GM12878 (cell line): ENCODE measurements around the gene TECTB. TPM values are rescaled to one million over a fixed set of nuclear protein-coding genes. Genes with fewer than 3 reads are reported as not detected.

Source experiments
- ATAC-seq: fragments of 200-7000 bp; cut with Tn5 transposase; 3 replicates; pipeline ENCODE4 v1.9.1; 2020; ENCODE audit warnings: mild to moderate bottlenecking, moderate library complexity
- BruUV-seq: library from RNA; stranded (reverse); fragments of 400-500 nt; replicated peaks from 2 replicates; lab custom pipeline; 2021; lab: Mats Ljungman, UMichigan
- CTCF ChIA-PET: fragments of 300-600 bp; sonication (Branson Sonifier 250); formaldehyde crosslinking; extraction: SDS; loops from one replicate; lab custom pipeline; 2021; ENCODE audit warnings: inconsistent platforms; lab: Yijun Ruan, JAX
- POLR2A ChIA-PET: fragments of 350-600 bp; formaldehyde crosslinking; extraction: SDS; loops from one replicate; lab custom pipeline; 2021; ENCODE audit warnings: inconsistent platforms; lab: Charles Lee
- RAD21 ChIA-PET: fragments of 300-600 bp; sonication (Branson Sonifier 250); formaldehyde crosslinking; loops from one replicate; lab custom pipeline; 2023; ENCODE audit warnings: antibody characterized with exemption; ENCODE audit not compliant: unreplicated experiment; lab: Charles Lee
- SMC1A ChIA-PET: fragments of 300-600 bp; sonication (Branson Sonifier 250); formaldehyde crosslinking; loops from one replicate; lab custom pipeline; 2023; ENCODE audit not compliant: unreplicated experiment, uncharacterized antibody; lab: Charles Lee
- DNase-seq: peaks from one replicate; pipeline ENCODE4 v3.0.0-alpha.2; 2011; ENCODE audit warnings: low read depth, low spot score
- FAIRE-seq: peaks from 3 replicates; lab custom pipeline; 2011; peaks lifted over from hg19 to GRCh38; lab: Jason Lieb, UNC
- H2AFZ ChIP-seq: 2 replicates; pipeline ENCODE4 v1.6.0; 2011; ENCODE audit warnings: low read depth, low read length, control low read depth; ENCODE audit not compliant: control insufficient read depth
- H3K27ac ChIP-seq: 2 replicates; pipeline ENCODE4 v1.5.1; 2011; ENCODE audit warnings: control low read depth; ENCODE audit not compliant: control insufficient read depth, insufficient read depth
- H3K27me3 ChIP-seq, 2 experiments: replicated peaks in 1 of 2; 2 replicates each; pipeline versions ENCODE4 v1.6.0 to v1.6.1; 2011; ENCODE audit warnings: low read length in 1 of 2; ENCODE audit not compliant: control insufficient read depth in 2 of 2, insufficient read depth in 2 of 2
- H3K36me3 ChIP-seq, 2 experiments: 2 replicates each; pipeline ENCODE4 v1.5.1; 2011; ENCODE audit warnings: low read length in 1 of 2; ENCODE audit not compliant: control insufficient read depth in 2 of 2, insufficient read depth in 2 of 2
- H3K4me1 ChIP-seq: 2 replicates; pipeline ENCODE4 v1.6.1; 2011; ENCODE audit warnings: mild to moderate bottlenecking, low read length, moderate library complexity, mixed read lengths; ENCODE audit not compliant: control insufficient read depth, insufficient read depth
- H3K4me2 ChIP-seq: 2 replicates; pipeline ENCODE4 v1.6.0; 2011; ENCODE audit warnings: control low read depth; ENCODE audit not compliant: control insufficient read depth, insufficient read depth
- H3K4me3 ChIP-seq: fragments of 200-600 bp; sonication (generic); 2 replicates; pipeline ENCODE4 v1.5.1; 2016
- H3K79me2 ChIP-seq: 2 replicates; pipeline ENCODE4 v1.6.0; 2011; ENCODE audit warnings: low read length; ENCODE audit not compliant: control insufficient read depth, insufficient read depth
- H3K9ac ChIP-seq: 2 replicates; pipeline ENCODE4 v1.8.0; 2011; ENCODE audit warnings: low read length, control low read depth, mixed read lengths; ENCODE audit not compliant: control insufficient read depth, insufficient read depth
- H3K9me3 ChIP-seq: replicated peaks from 3 replicates; pipeline ENCODE4 v1.5.1; 2011; ENCODE audit warnings: mild to moderate bottlenecking, low read length; ENCODE audit not compliant: control insufficient read depth, insufficient read depth
- H4K20me1 ChIP-seq: 2 replicates; pipeline ENCODE4 v1.6.0; 2011; ENCODE audit not compliant: control insufficient read depth, insufficient read depth
- BRCA1 ChIP-seq: IDR thresholded peaks from 2 replicates; pipeline ENCODE4 v1.6.1; 2011; ENCODE audit warnings: low read depth, low read length, improper control_type of control experiment
- EGR1 ChIP-seq, 2 experiments: IDR thresholded peaks; 1 replicate in 1 of 2; 2 replicates in 1 of 2; pipeline ENCODE4 v1.6.1; 2011 to 2012; ENCODE audit warnings: low read depth in 2 of 2, low read length in 2 of 2, borderline replicate concordance in 1 of 2, mild to moderate bottlenecking in 1 of 2, moderate library complexity in 1 of 2
- NRF1 ChIP-seq: conservative IDR thresholded peaks from 2 replicates; pipeline ENCODE4 v1.6.1; 2011; ENCODE audit warnings: mild to moderate bottlenecking, low read depth, low read length, improper control_type of control experiment
- ZSCAN29 ChIP-seq: fragments of 450-650 bp; IDR thresholded peaks from 2 replicates; pipeline ENCODE4 v1.6.1; 2017; ENCODE audit warnings: mild to moderate bottlenecking, moderate library complexity
- WGBS: methylation state at CpG from one replicate; pipeline ENCODE4 v1.1.6; 2016; ENCODE audit warnings: low lambda C conversion rate; ENCODE audit not compliant: insufficient replicate concordance, insufficient coverage; ENCODE audit errors: missing lambda C conversion rate; 5-methylcytosine and 5-hydroxymethylcytosine counted together
- in situ Hi-C: fragments of 300-500 bp; cut with MboI; formaldehyde crosslinking; loops from 9 replicates; pipeline ENCODE4 v1.14.3; 2018; ENCODE audit warnings: mixed read lengths
- intact Hi-C: fragments of 100-400 bp; cut with micrococcal nuclease; formaldehyde crosslinking; loops from one replicate; pipeline ENCODE4 v1.14.2; 2022; ENCODE audit not compliant: unreplicated experiment
- polyA plus RNA-seq, 11 experiments: library from polyadenylated mRNA; depleted of rRNA in 4 of 11; unstranded in 6 of 11; stranded (reverse) in 5 of 11; fragments of >200 nt; fragmentation: Nextera tagmentation in 4 of 11; fragmentation: Illumina TruSeq in 1 of 11; extraction: Ambion mirVana in 4 of 11; extraction: Trizol in 1 of 11; gene quantifications; 1 replicate in 1 of 11; 2 replicates in 10 of 11; pipeline versions ENCODE4 v1.2.1 to v1.2.3, GENCODE V29; 2011 to 2016; ENCODE audit warnings: inconsistent platforms in 2 of 11, missing spikeins in 2 of 11, low read depth in 1 of 11
- total RNA-seq, 4 experiments: library from RNA; depleted of rRNA in 3 of 4; stranded (reverse); fragments of >200 nt in 3 of 4; fragmentation: Illumina TruSeq in 1 of 4; extraction: Trizol in 1 of 4; gene quantifications; 2 replicates each; pipeline versions ENCODE4 v1.2.1 to v1.2.3, GENCODE V29; 2013 to 2021
- TF ChIP-seq, protein P1 (sequence below): fragments of 450-650 bp; IDR thresholded peaks from 2 replicates; pipeline ENCODE4 v1.6.1; 2017; ENCODE audit warnings: low read depth, mild to moderate bottlenecking, moderate library complexity
- TF ChIP-seq, protein P2 (sequence below): IDR thresholded peaks from 2 replicates; pipeline ENCODE4 v1.6.1; 2012; ENCODE audit warnings: low read length, inconsistent platforms
- TF ChIP-seq, protein P3 (sequence below): fragments of 450-650 bp; IDR thresholded peaks from 2 replicates; pipeline ENCODE4 v1.6.1; 2014; ENCODE audit warnings: mild to moderate bottlenecking

Gene TECTB
- total and polyA plus RNA-seq, 10 of the 15 experiments (the other 5 are each of a cell fraction or from before 2014, with no cell fraction given): not detected

DNA sequence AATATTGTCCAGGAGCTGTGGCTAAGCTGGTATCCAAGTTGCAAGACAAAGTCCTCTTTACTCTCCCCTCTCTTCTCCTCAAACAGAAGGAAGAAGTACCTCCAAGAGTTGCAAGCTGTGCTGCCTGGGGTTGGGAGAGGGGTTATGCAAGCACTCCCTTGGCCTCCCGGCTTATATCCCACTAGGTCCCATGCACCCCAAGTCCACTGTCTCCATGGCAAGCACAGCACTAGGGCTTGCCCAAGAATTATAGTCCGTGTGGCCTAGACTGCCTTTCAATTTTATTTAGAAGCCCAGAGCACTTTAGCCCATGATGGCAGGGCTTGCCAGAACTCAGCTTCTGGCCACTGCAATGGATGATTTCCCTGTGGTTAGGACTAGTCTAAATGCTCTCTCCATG lies 40.4 kb upstream of the TECTB start:
- FAIRE-seq: no peak

More for the DNA sequence above, 40.4 kb upstream of the TECTB start:
- ChIA-PET RAD21 (no interaction called here), POLR2A (no interaction called here)
- no peaks in the 10 kb centered on the region for H4K20me1 ChIP-seq
- H3K9ac ChIP-seq: no peak overlapping the region
- 25% methylated on average over 2 of the region's 2 CpGs for WGBS
- in situ Hi-C loops: no loop called here
- DNase-seq (no peak), ATAC-seq (no peak)
- TF ChIP-seq EGR1 (IDR thresholded peaks at IDR 0.05; ENCODE audit: borderline replicate concordance in 1 of 2, low read depth in 2 of 2, low read length in 2 of 2) (no peak), NRF1 (no peak), BRCA1 (no peak), ZSCAN29 (no peak)
- TF ChIP-seq, protein P1, sequence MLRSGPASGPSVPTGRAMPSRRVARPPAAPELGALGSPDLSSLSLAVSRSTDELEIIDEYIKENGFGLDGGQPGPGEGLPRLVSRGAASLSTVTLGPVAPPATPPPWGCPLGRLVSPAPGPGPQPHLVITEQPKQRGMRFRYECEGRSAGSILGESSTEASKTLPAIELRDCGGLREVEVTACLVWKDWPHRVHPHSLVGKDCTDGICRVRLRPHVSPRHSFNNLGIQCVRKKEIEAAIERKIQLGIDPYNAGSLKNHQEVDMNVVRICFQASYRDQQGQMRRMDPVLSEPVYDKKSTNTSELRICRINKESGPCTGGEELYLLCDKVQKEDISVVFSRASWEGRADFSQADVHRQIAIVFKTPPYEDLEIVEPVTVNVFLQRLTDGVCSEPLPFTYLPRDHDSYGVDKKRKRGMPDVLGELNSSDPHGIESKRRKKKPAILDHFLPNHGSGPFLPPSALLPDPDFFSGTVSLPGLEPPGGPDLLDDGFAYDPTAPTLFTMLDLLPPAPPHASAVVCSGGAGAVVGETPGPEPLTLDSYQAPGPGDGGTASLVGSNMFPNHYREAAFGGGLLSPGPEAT: no peak
- TF ChIP-seq, protein P2, sequence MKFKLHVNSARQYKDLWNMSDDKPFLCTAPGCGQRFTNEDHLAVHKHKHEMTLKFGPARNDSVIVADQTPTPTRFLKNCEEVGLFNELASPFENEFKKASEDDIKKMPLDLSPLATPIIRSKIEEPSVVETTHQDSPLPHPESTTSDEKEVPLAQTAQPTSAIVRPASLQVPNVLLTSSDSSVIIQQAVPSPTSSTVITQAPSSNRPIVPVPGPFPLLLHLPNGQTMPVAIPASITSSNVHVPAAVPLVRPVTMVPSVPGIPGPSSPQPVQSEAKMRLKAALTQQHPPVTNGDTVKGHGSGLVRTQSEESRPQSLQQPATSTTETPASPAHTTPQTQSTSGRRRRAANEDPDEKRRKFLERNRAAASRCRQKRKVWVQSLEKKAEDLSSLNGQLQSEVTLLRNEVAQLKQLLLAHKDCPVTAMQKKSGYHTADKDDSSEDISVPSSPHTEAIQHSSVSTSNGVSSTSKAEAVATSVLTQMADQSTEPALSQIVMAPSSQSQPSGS: no peak
- TF ChIP-seq, protein P3, sequence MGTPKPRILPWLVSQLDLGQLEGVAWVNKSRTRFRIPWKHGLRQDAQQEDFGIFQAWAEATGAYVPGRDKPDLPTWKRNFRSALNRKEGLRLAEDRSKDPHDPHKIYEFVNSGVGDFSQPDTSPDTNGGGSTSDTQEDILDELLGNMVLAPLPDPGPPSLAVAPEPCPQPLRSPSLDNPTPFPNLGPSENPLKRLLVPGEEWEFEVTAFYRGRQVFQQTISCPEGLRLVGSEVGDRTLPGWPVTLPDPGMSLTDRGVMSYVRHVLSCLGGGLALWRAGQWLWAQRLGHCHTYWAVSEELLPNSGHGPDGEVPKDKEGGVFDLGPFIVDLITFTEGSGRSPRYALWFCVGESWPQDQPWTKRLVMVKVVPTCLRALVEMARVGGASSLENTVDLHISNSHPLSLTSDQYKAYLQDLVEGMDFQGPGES: no peak
- TF ChIP-seq, all 136 proteins: peak for 0
- BruUV-seq: no TSS peak
- Histone ChIP-seq H2AFZ (no peak overlapping the region), H3K4me3 (no peak overlapping the region), H3K4me2 (no peak overlapping the region), H3K27me3 (no peaks in the 10 kb centered on the region), H3K36me3 (no peaks in the 10 kb centered on the region), H3K4me1 (no peaks in the 10 kb centered on the region), H3K27ac (no peak overlapping the region), H3K9me3 (peaks cover 4% of the 10 kb centered on the region; the same call in 1 of the 3 replicates), H3K79me2 (no peaks in the 10 kb centered on the region)
- ChIA-PET SMC1A (no interaction called here), CTCF (no interaction called here)
- intact Hi-C loops: no loop called here
